GM23338 (cell line): ENCODE results near the gene ADAMTS1.
A peak's percentile ranks its signal among the peaks of the same experiment; 100 is the strongest.

Experiments
- CREB1 ChIP-seq: fragments of 250-450 bp; sonication (Bioruptor Pico); IDR thresholded peaks from 2 replicates; pipeline ENCODE4 v1.5.0; 2020; ENCODE audit warnings: low read depth, mild to moderate bottlenecking, moderate library complexity
- EZH2 ChIP-seq: fragments of 200-600 bp; sonication (generic); IDR thresholded peaks from one replicate; pipeline ENCODE4 v1.8.0; 2017; ENCODE audit warnings: antibody characterized with exemption, mild to moderate bottlenecking, low read depth; ENCODE audit not compliant: unreplicated experiment
- TF ChIP-seq, protein P1 (sequence below), 2 experiments: fragments of 200-600 bp in 1 of 2; sonication (generic) in 1 of 2; conservative IDR thresholded peaks; 2 replicates each; pipeline versions ENCODE4 v1.5.1 to v1.6.1; 2016 to 2017; ENCODE audit warnings: antibody characterized with exemption in 2 of 2, low read depth in 2 of 2, mild to moderate bottlenecking in 2 of 2, moderate library complexity in 1 of 2
- TF ChIP-seq, protein P2 (sequence below): IDR thresholded peaks from one replicate; pipeline ENCODE4 v1.6.1; 2018; ENCODE audit warnings: antibody characterized with exemption; ENCODE audit not compliant: unreplicated experiment

DNA sequence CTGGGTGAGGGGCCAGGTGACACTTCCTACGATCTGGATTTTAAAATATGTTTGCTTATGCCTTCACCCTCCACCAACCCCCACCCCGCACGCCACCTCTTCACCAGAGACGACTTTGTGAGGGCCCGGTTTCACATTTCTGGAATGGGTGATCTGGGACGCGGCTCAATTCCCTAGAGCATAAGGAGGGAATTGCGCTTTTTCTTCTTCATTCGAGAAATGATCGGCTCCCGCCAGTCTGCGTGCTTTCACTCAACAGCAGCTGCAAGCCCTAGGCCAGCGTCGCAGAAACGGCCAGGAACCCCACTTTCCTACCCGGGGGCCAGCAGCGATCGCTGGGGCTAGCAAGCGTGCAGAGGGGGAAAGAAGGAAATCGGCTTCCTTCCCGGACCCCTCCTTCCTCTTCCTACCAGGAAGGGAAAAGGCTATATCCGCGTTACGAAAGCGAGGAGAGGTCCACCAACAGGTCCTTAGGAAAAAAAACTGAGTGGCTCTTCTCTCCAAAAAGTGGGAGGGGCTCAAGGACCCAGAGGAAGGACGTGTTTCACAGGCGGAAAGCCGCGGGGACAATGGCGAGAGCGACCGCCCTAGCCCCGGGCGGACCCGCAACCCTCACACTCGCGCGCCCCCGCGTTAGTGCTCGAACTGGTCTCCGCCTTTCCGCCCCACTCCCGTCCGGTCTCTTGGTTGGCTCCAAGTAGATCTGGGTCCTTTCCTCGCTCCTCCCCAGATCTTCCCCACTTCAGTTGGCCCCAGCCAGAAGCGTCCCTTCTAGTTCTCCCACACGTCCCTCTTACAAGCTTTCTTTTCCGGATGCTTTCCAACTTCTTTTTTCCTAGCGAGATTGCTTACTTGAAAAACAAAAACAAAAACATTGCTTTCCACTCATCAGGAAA is 1.1 kb upstream of the ADAMTS1 start:
- TF ChIP-seq, protein P1, sequence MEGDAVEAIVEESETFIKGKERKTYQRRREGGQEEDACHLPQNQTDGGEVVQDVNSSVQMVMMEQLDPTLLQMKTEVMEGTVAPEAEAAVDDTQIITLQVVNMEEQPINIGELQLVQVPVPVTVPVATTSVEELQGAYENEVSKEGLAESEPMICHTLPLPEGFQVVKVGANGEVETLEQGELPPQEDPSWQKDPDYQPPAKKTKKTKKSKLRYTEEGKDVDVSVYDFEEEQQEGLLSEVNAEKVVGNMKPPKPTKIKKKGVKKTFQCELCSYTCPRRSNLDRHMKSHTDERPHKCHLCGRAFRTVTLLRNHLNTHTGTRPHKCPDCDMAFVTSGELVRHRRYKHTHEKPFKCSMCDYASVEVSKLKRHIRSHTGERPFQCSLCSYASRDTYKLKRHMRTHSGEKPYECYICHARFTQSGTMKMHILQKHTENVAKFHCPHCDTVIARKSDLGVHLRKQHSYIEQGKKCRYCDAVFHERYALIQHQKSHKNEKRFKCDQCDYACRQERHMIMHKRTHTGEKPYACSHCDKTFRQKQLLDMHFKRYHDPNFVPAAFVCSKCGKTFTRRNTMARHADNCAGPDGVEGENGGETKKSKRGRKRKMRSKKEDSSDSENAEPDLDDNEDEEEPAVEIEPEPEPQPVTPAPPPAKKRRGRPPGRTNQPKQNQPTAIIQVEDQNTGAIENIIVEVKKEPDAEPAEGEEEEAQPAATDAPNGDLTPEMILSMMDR (conservative IDR thresholded peaks at IDR 0.05; ENCODE audit: low read depth in 2 of 2): peak in 1 of 2 experiments; percentile 14; a peak in 1 of 4 replicates
- no peak for TF ChIP-seq CREB1
- TF ChIP-seq, protein P2, sequence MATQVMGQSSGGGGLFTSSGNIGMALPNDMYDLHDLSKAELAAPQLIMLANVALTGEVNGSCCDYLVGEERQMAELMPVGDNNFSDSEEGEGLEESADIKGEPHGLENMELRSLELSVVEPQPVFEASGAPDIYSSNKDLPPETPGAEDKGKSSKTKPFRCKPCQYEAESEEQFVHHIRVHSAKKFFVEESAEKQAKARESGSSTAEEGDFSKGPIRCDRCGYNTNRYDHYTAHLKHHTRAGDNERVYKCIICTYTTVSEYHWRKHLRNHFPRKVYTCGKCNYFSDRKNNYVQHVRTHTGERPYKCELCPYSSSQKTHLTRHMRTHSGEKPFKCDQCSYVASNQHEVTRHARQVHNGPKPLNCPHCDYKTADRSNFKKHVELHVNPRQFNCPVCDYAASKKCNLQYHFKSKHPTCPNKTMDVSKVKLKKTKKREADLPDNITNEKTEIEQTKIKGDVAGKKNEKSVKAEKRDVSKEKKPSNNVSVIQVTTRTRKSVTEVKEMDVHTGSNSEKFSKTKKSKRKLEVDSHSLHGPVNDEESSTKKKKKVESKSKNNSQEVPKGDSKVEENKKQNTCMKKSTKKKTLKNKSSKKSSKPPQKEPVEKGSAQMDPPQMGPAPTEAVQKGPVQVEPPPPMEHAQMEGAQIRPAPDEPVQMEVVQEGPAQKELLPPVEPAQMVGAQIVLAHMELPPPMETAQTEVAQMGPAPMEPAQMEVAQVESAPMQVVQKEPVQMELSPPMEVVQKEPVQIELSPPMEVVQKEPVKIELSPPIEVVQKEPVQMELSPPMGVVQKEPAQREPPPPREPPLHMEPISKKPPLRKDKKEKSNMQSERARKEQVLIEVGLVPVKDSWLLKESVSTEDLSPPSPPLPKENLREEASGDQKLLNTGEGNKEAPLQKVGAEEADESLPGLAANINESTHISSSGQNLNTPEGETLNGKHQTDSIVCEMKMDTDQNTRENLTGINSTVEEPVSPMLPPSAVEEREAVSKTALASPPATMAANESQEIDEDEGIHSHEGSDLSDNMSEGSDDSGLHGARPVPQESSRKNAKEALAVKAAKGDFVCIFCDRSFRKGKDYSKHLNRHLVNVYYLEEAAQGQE: no peak
- TF ChIP-seq EZH2: peak; percentile 7
